Fibroblast of skin of right biceps (primary cell): ENCODE data around the gene ANKRD35.

Source experiments
- DNase-seq: peaks from one replicate; pipeline ENCODE4 v3.0.0-alpha.2; 2013

ANKRD35 gene

DNA sequence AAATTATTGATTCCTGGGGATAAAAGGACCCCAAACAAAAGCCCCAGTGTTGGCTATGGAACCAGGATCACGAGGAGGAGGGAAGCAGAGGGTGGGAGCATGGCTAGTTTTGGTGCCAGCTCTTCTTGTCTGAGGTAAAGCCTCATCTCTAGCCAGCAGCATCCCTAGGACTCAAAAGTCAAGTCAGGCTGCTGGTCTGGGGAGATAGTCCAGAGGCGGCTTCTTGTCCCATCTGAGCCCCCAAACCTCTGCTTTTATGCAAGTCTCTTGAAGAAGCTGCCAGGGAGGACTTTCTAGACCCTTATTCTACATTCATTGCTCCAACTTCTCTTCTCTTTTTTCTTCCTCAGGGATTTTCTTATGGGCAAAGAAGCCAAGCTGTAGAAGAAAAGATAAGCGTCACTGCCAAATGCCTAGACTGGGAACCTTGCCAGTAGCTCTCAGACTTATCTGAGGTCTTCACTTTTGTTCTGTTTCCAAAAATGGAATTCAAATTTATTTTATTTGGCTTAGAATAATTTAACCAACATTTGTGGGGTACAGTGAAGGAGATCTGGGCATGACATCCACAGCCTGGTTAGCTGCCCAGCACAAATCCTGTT lies 6.9 kb upstream of the ANKRD35 start:
- peak; percentile 50 for DNase-seq

DNA sequence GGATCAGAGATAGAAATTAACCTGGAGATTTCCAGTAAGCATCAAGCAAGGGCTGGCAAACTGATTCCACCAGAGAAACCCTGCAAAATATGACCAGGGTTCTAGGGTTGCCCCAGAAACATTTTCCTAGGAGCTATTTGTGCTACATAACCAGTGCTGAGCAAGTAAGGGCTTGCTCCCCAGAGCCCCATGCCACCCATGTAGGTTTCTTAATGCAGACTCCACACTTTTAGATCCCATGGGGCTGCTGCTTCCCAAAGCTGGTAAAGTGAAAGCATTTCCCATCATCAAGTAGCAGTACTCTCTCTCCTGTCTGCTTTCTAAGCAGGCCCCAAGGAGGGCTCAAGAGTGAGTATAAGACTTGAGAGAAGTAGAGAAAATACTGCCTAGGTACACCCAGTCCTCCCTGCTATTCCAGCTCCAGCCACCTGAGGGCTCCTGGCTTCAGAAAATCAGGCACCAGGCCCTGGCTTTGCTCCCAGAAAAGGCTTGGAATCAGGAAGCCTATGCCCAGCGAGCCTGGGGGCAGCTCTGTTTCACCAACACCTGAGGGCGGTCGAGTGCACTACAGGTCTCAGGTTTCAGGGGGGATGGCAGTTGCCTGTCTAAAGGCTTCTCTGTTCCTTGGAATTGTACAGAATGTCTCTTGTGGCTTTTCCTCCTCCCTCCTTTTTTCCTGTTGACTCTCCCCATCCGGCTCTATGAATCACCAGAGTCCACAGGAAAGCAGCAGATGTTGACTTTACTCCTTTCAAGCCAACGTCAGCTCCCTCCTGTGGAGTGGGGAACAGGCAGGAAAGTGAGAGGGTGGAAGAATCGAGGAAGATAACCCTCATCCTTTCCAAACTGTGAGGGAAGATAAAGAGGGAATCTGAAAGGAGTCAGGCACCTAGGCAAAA lies 6.2 kb upstream of the ANKRD35 start:
- DNase-seq = peak; percentile 100

DNA sequence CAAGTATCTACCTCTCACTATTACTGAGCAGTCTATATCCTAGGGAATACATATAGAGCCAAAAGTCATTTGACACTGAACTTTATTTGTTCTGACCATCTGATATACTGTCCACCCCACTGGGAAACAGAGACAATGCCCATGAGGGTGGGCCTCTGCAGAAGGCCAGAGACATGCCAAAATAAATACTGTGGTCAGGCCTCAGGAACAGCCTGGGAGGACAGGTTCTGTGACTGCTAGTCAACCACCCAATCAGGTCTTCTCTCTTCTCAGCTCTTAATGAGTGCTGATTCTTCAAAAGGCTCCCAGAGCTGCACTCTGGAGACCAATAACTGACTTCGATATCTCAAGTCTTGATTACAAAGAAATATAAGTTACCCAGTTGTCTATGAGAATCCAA lies 5.5 kb upstream of the ANKRD35 start:
- DNase-seq = peak; percentile 20

DNA sequence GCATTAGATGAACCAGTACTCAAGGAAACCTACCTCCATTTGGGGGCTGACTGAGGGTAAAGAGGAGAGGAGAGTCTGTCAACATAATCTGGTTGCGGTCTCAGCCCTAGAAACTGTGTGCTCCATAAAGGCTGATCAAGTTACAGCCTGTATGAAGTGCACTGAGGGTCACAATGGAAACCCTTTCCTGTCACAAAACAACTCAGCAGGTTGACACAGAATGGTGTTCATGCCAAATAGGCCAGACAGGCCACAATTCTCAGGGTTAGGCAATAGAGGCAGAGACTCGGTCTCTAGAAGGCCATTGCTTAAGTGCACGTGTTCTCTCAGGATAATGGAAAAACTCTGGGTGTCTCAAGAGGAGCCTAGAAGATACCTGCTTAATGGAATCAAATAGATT lies 4.1 kb upstream of the ANKRD35 start:
- no peak for DNase-seq

DNA sequence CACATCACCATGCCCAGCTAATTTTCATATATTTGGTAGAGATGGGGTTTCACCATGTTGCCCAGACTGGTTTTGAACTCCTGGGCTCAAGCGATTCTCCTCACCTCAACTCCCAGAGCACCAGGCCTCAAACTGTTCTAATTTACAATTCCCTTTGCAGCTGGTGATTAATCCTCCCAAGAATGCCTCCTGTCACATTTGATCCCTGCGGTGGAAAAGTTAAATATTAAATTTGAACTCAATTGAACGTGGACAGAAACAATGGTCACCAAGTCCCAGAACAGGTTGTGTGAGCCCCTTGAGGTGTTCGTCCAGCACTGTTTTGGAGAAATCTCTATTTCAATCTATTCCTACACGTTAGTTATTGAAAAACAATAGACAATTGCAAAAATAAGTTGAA lies 2.0 kb upstream of the ANKRD35 start:
- no peak for DNase-seq

DNA sequence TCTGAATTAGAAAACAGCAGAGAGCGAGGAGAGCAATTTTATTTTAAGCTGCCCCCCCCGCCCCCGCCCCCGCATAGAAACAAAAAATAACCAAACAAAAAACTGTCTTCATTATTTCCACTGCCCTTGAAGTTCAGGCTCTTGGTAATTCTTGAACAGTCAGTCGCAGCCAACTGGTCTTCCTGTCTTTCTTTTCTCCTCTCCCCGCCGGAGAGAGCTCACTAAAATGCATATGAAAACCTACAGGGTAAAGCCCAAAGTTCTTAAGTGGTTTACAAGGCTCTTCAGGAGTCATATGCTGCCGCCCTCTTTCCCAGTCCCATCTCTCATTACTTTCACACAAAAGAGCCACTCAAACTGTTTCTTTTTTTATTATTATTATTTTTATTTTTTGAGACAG lies 1.1 kb upstream of the ANKRD35 start:
- DNase-seq = no peak

DNA sequence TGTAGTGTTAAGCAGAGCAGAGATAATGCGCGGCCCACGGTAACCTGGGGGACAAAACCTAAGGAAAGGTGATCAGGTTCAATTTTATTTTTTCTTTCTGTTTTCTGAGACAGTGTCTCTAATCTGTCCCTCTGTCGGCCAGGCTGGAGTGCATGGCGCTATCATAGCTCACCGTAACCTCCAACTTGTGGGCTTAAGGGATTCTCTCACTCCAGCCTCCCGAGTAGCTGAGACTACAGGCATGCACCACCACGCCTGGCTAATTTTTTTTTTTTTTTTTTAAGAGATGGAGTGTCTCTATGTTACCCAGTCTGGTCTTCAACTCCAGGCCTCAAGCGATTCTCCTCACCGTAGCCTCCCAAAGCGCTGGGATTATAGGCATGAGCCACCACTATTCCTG lies 724 bp upstream of the ANKRD35 start:
- DNase-seq = no peak

DNA sequence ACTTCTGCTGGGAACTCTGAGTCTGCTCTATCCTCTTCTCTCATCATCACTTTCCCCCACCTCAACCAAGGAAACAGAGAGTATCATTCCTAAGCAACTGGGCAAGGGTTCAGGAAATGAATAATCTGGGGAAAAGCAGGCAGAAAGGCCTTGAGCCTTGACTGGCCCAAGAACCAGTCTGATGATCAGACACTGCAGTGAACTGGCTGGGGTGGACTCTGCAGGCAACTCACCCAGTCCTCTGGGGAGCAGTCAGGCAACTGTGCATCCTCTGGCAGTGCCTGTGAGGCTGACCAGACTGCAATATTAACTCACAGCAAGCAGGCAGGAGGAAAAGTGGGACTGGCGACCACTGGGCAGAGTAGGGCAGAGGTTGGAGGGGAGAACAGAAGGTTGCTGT lies 991 bp downstream of the ANKRD35 start:
- DNase-seq = peak; percentile 62

DNA sequence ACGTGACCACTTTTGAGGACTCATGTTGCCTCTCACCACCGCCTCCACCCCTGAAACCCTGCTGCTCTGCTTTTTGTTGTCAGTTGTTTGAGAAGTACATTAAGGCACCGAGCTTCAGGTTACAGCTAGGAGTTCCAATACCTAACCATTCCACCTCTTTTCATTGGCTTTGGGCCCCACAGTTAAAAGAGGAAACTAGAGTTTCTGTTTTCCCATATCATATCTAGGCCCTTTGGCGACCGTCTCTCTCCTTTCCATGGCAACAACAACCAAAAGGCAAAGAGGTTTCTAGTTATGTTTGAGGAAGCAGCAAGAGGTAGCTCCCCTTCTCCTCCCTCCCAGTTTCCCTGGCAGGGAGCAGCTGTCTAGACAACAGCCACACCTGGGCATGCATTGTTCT lies 5.9 kb downstream of the ANKRD35 start:
- DNase-seq = no peak

DNA sequence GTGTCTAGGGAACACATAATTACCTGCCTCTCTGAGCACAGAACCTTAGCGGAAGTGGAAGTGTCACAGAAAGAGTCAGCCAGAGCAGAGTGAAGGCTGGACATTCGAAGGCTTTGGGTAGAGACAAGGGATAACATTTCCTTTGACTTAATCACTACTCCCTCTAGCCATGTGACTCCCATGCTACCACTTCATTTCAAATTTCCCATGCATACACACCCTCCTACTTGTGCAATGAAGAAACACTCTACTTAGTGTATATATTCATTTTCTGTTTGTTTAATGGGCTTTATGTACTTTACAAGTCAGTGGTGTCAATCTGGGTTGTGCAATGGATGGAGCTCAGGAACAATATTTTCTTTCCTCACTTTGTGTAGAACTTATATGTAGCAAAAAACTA lies 6.9 kb downstream of the ANKRD35 start:
- no peak for DNase-seq

DNA sequence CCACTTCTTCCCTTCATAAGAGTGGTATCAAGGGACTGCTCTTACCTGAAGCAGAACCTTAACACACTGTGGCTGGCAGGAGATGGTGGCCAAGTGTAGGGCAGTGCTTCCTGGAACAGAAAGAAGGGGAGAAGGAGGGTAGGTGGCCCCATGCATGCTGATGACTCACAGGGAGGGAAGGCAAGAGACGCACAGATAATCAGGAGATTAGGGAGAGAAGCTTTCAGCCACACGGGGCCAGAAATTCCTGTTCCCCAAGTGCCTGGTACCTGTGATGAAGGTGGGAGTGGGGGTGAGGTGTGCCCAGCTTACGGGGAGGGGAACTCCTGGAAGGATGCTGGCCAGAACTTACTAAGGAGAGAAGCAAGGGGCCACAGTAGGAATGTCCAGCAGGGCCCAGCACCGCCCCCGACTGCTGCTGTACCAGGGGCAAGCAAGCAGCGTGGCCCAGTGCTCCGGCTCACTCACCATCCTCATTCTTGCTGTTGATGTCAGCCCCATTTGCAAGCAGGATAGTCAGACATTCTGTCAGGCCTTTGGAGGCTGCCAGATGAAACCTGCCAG lies 7.7 kb downstream of the ANKRD35 start:
- no peak for DNase-seq

DNA sequence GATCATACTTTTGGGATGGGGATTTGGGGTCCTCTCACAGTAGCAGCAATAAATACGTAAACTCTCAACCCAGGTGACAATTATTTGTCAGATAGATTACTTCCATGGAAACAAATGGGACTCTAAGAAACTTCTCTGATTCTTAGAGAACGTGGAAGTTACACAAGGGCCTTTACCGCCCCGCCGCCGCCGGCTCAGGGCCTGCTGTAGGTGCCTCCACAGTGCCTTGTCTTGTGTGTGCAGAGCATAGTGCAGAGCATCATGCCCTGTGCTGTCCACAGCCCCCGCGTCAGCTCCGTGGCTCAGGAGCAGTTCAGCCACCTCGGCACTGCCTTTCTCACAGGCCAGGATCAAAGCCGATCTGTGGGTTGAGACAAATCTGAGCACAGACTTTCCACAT lies 11.0 kb downstream of the ANKRD35 start:
- DNase-seq = no peak

DNA sequence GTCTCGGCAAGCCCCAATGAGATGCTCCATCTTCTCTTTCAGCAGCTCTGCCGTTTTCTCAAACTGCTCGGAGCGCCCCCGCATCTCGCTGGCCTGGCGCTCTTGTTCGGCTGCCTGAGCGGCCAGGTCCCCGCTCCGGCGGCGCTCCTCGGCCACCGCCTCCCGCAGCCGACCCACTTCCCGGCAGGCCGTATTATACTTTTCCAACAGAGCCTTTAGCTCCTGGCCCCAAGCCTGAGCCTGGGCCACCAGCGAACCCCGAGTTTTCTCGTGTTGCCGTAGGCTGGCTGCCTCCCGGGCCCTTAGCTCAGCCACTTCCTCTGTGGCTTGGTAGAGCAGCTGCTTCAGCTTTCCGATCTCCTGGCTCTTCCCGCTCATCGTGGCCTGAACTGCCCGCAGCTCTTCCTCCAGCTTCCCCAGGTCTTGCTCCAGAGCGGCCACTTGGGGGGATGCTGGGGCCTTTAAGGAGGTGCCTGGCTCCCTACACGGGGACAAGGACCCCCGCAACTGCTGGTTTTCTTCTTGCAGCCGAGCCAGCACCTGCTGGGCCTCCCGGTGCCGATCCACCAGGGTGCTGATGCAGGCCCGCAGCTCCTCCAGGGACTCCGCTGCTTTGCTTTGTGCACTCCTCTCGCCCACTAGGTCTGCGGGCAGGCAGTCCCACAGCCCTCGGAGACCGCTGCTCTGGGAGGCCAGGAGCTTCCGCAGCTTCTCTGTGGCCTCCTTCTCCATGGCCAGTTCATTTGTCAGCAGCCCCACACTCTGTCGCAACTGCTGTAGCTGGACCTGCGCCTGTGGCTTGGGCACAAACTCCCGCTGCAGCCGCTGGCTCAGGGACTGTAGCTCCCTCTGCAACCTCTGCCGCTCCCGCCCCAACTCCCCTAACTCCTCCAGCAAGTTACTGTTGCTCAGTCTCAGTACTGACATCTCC lies 13.4 kb downstream of the ANKRD35 start:
- peak; percentile 36 for DNase-seq

DNA sequence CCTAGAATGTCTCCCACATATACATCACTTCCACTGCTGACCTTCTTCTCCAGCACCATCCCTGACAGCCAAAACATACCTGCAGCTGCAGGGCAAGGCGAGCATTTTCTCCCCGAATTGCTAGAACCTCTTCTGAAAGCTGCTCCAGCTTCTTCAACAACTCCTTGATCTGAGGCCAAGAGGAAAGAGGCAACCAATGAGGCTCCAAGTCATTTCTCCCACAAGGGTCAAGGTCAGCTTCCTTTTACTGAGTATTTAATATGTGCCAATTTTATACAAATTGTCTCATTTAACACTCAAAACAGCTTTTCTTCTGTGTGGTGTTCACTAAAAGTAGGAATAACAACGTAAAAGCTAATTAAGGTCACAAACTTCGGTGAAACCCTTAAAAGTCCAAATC lies 17.4 kb downstream of the ANKRD35 start:
- no peak for DNase-seq

DNA sequence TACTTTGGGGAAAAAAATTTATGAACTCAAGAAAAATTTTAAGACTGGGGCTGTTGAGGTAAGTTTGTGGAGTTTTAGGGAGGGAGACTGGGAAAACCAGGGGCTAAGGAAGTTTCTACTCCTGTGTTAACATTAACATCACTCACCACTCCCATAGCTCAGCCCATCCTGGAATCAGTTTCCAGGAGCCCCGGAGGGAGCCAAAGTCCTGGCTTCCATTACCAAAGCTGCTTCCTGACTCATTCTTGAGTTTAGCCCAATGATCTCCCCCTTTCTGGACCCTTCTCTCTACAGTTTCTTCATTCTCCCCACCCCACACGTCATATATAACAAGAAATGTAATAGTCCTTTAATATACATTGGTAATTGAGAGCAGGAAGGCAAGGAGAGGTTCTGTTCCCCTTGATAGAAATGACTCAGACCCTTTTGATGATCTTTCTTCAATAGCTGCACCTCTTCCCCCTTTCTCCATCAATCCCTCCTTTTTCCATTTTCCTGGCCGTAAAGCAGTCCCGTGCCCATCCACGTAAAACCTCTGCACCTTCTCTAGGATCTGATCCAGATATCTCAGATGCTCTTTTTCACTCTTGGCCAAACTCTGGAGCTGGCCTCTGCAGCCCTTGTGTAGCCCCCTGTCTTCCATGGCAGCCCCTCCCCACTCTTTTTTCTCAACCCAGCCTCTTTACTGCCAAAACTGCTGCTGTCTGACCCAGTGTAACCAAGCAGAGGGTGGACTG lies 22.2 kb downstream of the ANKRD35 start:
- DNase-seq = peak; percentile 10

DNA sequence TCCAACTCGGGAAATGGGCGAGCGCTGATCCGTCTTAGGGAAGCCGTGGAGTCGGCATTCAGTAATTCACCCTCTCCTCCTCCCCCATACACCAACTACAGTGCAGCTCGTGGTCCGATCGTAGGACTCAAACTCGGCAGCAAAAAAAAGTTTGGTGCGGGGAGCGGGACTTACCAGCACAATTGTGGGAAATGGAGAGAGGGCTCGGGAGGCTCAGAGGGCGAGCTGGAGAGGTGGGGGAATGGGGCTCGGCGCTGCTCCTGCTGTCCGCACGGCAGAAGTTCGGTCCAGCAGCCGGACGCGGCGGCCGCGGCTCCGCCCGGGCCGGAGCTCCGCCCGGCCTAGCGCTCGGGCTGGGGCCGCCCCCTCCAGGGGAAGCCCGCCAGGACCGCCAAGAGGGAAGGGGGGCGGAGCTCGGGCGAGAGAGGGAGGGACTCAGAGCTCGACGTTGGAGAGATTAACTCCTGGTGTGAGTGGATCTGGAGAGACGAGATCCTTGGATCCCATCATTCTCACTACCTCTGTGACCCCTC lies 26.1 kb downstream of the ANKRD35 start:
- peak; percentile 89 for DNase-seq

DNA sequence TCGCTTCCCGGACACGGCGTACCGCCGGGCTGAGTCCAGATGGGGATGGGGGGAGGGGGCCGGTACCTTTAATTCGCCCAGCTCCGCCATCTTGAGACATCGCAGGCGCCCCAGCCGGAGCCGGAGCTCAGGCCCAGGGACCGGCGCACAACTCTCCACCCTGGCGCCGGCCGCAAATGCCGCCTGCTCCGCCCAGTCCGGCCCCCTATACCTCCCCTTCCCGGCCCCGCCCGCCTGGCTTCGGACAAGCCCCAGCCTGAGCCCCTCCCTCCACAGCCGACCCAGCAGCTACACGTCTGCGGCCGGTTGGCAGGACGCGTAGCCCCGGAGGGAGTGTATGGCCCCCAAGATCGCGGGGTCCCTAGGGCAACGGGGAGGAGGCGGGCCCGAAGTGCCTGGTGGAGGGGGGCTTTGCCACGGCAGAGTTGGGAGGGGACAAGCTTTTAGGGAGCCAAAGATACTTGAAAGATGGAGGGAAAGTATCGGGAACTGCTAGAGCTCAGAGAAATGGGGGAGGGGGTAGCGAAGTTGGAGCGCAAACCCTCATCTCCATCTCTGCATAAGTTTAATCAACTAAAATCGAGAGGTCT lies 26.7 kb downstream of the ANKRD35 start, which contains the start of gene PIAS3:
Gene PIAS3, minus strand, starts transcription at position 181 of the 590 bp plus-strand sequence. Its CDS starts 91 bp downstream, at position 90.
- DNase-seq = peak; percentile 96

DNA sequence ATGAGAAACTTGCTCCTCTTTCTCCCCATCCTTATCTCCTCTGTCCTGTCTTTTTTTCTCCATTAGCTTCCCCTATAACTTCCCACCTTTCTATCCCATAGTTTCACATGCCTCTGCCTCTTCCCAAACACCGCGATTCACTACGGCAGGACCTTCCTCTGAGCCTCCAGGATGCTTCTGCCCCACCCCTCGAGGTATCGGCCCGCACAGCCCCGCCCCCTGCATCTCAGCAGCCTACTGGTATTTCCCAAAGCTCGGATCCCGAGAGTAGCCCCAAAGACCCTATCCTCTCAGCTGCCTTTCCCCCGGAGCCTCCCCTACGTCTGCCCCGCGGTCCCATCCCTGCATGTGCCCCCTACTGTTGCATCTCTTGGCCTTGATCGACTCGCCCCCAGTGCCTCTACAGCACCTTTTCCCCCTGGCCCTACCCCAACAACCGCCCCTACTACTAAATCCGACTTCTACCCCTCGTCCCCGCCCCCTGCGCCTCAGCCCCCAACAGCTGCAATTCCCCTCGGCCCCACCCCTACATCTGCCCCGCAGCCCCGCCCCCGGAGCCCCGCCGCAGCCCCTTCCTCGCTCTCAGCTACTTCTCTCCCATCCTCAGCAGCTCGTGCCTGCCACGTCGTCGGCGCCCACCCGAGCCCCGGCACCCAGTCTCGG lies 27.3 kb downstream of the ANKRD35 start:
- DNase-seq = peak; percentile 40

DNA sequence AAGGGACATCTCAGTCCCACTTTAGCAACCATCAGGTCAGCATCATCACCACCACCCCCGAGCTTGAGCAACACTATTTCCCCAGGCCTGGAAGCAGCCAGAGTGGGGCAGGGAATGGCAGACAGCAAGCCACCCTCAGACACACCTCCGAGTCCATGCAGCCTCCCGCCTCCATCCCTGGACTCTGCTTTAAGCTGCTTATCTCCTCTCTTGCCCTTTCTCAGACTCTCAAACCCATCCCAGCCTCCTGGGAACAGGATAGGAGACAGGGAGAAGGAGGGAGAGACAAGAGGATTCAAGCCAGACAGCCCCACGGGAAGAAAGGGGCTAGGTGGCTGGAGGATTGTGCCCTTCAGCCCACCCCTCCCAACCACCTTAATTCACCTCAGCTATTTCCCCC lies 28.5 kb downstream of the ANKRD35 start:
- no peak for DNase-seq

DNA sequence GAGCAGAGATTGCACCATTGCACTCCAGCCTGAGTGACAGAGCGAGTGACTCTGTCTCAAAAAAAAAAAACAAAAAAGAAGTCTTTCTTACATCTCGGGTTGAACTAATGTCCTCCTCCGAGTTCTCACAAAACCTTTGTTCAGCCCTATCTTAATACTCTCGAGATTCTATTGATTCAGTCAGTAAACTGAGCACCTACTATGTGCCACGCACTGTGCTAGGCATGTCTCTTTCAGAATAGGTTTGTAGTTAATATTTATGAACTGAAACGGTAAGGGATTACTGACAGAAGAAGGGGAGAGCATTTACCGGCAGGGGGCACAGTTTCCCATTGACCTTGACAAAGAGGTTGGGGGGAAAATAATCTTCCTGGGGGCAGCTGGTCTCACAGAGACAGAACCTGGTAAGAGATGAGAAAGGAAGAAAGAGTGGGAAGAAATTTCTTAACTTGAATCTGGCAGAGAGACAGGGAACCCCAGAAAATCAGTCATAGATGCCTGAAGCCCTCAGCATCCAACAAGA lies 30.2 kb downstream of the ANKRD35 start:
- no peak for DNase-seq
